GM21825 (cell line): ENCODE measurements around the gene PPARA.

ENCODE experiments used
- ATAC-seq: cut with Tn5 transposase; IDR thresholded peaks from one replicate; pipeline ENCODE4 v1.9.1; 2021; ENCODE audit warnings: mild to moderate bottlenecking, moderate library complexity; ENCODE audit not compliant: unreplicated experiment

Gene PPARA

DNA sequence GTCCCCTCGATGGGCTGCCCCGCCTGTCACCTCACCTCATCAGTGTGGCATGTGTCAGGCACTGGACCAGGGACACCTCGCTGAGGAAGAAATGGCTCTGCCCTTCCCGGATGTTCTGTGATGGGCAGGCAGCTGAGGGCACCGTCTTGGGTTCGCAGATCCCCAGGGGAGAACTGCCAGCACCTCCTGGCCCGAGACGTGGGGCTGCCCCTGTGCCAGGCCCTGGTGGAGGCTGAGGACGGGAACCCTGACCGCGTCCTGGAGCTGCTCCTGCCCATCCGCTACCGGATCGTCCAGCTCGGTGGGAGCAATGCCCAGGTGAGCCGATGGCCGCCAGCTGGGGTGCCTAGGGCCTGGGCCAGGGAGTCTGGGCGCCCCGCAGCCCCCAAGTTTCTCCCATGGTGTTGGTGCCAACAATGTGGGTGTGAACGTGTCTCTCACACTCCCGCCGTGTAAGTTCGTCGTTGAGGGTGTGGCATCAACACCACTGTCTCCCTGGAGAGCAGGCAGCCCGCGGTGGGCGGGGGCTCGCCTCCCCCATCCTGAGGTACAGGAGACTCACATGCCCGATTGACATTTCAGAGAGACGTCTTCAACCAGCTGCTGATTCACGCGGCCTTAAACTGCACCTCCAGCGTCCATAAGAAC, 139.0 kb downstream of the PPARA start:
- ATAC-seq: no peak

GRCh38 chr22:46290121-46290842, 140.0 kb downstream of the PPARA start:
- ATAC-seq: no peak

- no peak for ATAC-seq
Measured at GRCh38 chr22:46290843-46291785, 140.8 kb downstream of the PPARA start.

GRCh38 chr22:46292173-46292572, 141.8 kb downstream of the PPARA start:
- ATAC-seq: no peak

DNA sequence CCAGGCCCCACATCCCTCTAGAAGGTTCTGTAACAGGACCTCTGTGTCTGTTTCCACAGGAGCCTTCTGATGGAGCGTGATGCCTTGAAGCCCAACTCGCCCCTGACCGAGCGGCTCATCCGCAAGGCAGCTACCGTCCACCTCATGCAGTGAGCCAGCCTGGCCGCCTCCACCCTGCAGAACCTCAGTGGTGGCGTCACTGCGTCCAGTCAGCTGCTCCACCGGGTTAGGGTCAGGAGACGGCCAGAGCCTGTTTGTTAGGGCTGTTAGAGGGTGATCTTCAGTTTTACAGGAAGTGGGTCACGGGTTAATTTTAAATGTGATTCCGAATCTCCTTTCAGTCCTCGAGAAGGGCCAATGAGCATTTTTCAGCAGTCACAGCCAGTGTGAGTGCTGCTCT, 142.4 kb downstream of the PPARA start:
- ATAC-seq: no peak
